Peyer's patch (tissue), 4 donors: ENCODE results near the gene ERC2.

Experiments
- POLR2A ChIP-seq, 2 donors: fragments of 450-650 bp; IDR thresholded peaks; one replicate each; pipeline ENCODE4 v1.5.1; 2017; ENCODE audit warnings: antibody characterized with exemption in 2 of 2, mild to moderate bottlenecking in 2 of 2, moderate library complexity in 2 of 2
- TF ChIP-seq, protein P1 (sequence below), 6 experiments: fragments of 450-650 bp in 4 of 6; fragments of 200-600 bp in 2 of 6; sonication (generic) in 1 of 6; IDR thresholded peaks; one replicate each; pipeline ENCODE4 v1.5.1; 2017 to 2019; ENCODE audit warnings: antibody characterized with exemption in 6 of 6, mild to moderate bottlenecking in 3 of 6, moderate library complexity in 1 of 6

DNA sequence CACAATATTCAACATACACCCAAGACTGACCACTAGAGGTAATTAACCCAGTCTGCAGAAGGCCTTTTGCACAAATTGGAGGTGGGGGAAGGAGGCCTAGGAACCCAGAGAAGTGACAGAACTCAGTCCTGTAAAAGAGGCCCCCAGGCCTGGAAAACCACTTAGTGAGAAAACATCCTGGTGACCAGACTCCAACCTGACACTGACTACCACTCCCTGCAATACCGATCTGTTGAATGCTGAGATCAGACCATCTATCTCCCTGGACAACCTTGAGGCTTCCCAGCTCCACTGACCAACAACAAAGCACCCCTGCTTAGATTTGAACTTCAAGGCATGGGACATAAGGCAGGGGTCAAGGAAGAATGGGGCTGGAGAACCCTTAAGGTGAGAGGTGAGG, 719.2 kb downstream of the ERC2 start:
- TF ChIP-seq, protein P1, sequence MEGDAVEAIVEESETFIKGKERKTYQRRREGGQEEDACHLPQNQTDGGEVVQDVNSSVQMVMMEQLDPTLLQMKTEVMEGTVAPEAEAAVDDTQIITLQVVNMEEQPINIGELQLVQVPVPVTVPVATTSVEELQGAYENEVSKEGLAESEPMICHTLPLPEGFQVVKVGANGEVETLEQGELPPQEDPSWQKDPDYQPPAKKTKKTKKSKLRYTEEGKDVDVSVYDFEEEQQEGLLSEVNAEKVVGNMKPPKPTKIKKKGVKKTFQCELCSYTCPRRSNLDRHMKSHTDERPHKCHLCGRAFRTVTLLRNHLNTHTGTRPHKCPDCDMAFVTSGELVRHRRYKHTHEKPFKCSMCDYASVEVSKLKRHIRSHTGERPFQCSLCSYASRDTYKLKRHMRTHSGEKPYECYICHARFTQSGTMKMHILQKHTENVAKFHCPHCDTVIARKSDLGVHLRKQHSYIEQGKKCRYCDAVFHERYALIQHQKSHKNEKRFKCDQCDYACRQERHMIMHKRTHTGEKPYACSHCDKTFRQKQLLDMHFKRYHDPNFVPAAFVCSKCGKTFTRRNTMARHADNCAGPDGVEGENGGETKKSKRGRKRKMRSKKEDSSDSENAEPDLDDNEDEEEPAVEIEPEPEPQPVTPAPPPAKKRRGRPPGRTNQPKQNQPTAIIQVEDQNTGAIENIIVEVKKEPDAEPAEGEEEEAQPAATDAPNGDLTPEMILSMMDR (IDR thresholded peaks at IDR 0.05): no peak
- no peak for TF ChIP-seq POLR2A (IDR thresholded peaks at IDR 0.05)
